Epithelial cell of umbilical artery (primary cell): ENCODE results near the gene STAC. TPM values are rescaled to one million over a fixed set of nuclear protein-coding genes. Genes with fewer than 3 reads are reported as not detected.

ENCODE experiments used
- total RNA-seq: library from RNA; depleted of rRNA; stranded (reverse); fragments of >200 nt; gene quantifications from 2 replicates; pipeline ENCODE4 v1.2.3, GENCODE V29; 2014

The STAC gene, protein sequence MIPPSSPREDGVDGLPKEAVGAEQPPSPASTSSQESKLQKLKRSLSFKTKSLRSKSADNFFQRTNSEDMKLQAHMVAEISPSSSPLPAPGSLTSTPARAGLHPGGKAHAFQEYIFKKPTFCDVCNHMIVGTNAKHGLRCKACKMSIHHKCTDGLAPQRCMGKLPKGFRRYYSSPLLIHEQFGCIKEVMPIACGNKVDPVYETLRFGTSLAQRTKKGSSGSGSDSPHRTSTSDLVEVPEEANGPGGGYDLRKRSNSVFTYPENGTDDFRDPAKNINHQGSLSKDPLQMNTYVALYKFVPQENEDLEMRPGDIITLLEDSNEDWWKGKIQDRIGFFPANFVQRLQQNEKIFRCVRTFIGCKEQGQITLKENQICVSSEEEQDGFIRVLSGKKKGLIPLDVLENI
- 0.46 TPM in 1 of 2 replicates, not detected in the other for total RNA-seq

DNA sequence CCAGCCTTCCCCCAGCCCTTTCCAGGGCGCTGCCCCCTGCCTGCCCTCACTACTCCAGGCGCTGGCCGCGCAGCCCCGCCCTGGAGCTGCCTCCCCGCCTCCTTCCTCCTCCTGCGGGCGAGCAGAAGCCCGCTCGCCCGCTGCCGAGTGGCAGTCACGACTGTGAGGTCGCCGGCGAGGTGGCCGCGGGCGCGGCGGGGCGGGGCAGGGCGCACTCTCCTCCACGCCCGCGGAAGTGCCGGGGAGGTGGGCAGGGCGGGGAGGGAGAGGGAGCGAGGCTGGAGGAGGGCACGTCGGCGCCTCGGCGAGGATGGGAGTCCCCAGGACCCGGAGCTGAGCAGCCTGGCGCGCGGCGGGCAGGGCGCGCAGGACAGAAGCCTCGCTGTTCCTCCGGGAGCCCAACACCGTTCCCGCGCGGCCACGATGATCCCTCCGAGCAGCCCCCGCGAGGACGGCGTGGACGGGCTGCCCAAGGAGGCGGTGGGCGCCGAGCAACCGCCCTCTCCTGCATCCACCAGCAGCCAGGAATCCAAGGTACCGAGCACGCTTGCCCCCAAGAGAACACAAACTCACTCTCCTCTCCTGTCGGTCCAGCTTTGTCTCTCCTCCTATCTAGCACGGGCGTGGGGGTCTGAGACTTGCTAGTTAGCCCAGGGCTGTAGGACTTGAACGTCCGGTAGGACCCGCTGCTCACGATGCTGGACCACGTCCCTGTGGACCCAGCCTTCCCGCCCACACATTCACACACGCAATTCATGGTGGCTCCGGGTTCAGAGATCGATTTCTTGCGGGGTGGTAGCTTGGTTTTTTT is at the start of gene STAC:
STAC (plus strand) TSS at position 284 of the 811 bp plus-strand sequence; CDS start at position 424, 140 bp downstream.

